Endothelial cell (in vitro differentiated cells): Measurements from ENCODE around the gene ARID1B. TPM values are rescaled to one million over a fixed set of nuclear protein-coding genes. Genes with fewer than 3 reads are reported as not detected.

Source experiments
- DNase-seq: peaks from one replicate; pipeline ENCODE4 v3.0.0; 2021; ENCODE audit warnings: low spot score
- H3K27ac Mint-ChIP-seq: one replicate; pipeline ENCODE4 v1.8.0; 2021; ENCODE audit warnings: mixed read lengths, inconsistent platforms; ENCODE audit not compliant: unreplicated experiment
- H3K27me3 Mint-ChIP-seq: one replicate; pipeline ENCODE4 v1.8.0; 2021; ENCODE audit warnings: mild to moderate bottlenecking, moderate library complexity, mixed read lengths, inconsistent platforms; ENCODE audit not compliant: unreplicated experiment
- H3K36me3 Mint-ChIP-seq: one replicate; pipeline ENCODE4 v1.8.0; 2021; ENCODE audit warnings: mild to moderate bottlenecking, low read depth, mixed read lengths, inconsistent platforms; ENCODE audit not compliant: unreplicated experiment
- H3K4me1 Mint-ChIP-seq: one replicate; pipeline ENCODE4 v1.8.0; 2021; ENCODE audit warnings: mild to moderate bottlenecking, mixed read lengths, inconsistent platforms; ENCODE audit not compliant: unreplicated experiment
- H3K4me3 Mint-ChIP-seq: one replicate; pipeline ENCODE4 v1.8.0; 2021; ENCODE audit warnings: mild to moderate bottlenecking, mixed read lengths, inconsistent platforms; ENCODE audit not compliant: unreplicated experiment
- H3K9me3 Mint-ChIP-seq: one replicate; pipeline ENCODE4 v1.8.0; 2021; ENCODE audit warnings: mixed read lengths, inconsistent platforms; ENCODE audit not compliant: unreplicated experiment
- total RNA-seq: library from RNA; stranded (reverse); fragmentation: NEBNext Ultra II Directional; extraction: Animal tissue kit (Norgen Biotek cat#: 25700); gene quantifications from one replicate; pipeline ENCODE4 v1.2.1, GENCODE V29; 2021; ENCODE audit not compliant: unreplicated experiment
- TF ChIP-seq, protein P1 (sequence below): fragments of 200-600 bp; sonication (generic); IDR thresholded peaks from one replicate; pipeline ENCODE4 v1.5.0; 2021; ENCODE audit warnings: antibody characterized with exemption; ENCODE audit not compliant: unreplicated experiment

The ARID1B gene
- total RNA-seq, 1 donor from 2014 or later = 104 TPM

DNA sequence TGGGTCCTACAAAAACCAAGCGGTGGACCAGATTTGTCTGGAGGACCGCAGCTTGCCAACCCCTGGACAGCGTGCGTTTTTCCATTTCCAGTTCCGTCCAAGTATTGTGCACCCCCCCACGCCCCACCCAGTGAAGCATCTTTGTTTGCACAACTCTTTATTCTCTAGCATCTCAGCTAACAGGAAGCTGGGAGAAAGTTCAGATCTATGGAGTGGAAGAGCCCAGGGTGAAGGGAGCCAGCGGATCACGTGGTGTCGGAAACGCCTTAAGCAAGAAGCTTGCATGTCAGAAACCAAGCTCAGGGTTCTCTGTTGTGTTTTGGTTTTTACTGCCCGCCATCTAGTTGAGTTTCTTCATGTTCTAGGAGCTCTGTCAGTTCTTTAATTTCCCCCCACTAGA is 29.9 kb downstream of the ARID1B start:
- Mint-ChIP-seq H3K27me3 (no peaks in the 10 kb centered on the region), H3K4me1 (peaks cover 33% of the 10 kb centered on the region)

DNA sequence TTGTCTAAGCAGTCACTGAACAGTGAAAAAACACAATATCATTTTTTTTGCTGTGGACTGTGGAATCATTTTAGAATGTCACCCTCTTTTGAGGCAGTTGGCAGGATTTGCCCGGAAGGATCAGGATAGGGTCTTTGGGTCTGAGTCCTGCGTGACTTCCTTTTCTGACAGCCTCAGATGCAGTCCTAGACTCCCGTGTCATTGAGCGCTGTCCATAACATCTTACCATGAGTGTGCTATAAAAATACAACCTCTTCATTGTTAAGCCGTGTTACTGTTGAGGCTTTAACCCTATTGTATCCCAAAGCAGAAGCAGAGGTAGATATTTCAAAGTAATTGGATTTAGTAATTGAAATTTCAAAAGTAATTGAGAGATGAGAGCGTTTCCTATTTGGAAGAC is 30.6 kb downstream of the ARID1B start:
- TF ChIP-seq, protein P1, sequence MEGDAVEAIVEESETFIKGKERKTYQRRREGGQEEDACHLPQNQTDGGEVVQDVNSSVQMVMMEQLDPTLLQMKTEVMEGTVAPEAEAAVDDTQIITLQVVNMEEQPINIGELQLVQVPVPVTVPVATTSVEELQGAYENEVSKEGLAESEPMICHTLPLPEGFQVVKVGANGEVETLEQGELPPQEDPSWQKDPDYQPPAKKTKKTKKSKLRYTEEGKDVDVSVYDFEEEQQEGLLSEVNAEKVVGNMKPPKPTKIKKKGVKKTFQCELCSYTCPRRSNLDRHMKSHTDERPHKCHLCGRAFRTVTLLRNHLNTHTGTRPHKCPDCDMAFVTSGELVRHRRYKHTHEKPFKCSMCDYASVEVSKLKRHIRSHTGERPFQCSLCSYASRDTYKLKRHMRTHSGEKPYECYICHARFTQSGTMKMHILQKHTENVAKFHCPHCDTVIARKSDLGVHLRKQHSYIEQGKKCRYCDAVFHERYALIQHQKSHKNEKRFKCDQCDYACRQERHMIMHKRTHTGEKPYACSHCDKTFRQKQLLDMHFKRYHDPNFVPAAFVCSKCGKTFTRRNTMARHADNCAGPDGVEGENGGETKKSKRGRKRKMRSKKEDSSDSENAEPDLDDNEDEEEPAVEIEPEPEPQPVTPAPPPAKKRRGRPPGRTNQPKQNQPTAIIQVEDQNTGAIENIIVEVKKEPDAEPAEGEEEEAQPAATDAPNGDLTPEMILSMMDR = no peak
- peaks cover 33% of the 10 kb centered on the region for H3K4me1 Mint-ChIP-seq
- DNase-seq = no peak
- H3K4me3 Mint-ChIP-seq = no peak overlapping the region
- H3K27me3 Mint-ChIP-seq = no peaks in the 10 kb centered on the region
- no peaks in the 10 kb centered on the region for H3K9me3 Mint-ChIP-seq
- H3K27ac Mint-ChIP-seq = no peak overlapping the region
- no peaks in the 10 kb centered on the region for H3K36me3 Mint-ChIP-seq

More for the DNA sequence above, 29.9 kb downstream of the ARID1B start:
- DNase-seq = no peak
- TF ChIP-seq, protein P1 = no peak
- no peaks in the 10 kb centered on the region for H3K9me3 Mint-ChIP-seq
- H3K4me3 Mint-ChIP-seq = no peak overlapping the region
- H3K36me3 Mint-ChIP-seq = no peaks in the 10 kb centered on the region
- no peak overlapping the region for H3K27ac Mint-ChIP-seq

DNA sequence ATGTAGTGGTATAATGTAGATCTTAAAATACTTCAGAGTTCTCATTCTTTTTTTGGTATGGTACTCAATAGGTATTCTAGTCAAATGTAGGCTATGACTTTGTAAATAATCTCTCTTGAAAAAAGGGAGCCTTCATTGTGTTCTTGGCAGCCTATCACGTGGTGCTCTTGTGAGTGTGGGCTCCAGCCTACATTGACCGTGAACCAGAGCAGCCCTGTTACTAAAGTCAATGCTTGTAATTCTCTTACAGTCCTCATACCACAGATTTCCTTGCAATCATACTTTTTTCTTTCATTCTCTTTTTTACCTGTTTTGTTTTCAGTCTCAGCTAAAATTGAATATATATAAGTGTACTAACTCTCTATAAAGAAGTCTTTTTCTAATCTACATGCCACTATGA is 31.1 kb downstream of the ARID1B start:
- Mint-ChIP-seq H3K27ac (no peak overlapping the region), H3K4me3 (no peak overlapping the region), H3K36me3 (no peaks in the 10 kb centered on the region), H3K4me1 (peaks cover 31% of the 10 kb centered on the region), H3K27me3 (no peaks in the 10 kb centered on the region), H3K9me3 (no peaks in the 10 kb centered on the region)
- no peak for DNase-seq
- TF ChIP-seq, protein P1 = no peak

DNA sequence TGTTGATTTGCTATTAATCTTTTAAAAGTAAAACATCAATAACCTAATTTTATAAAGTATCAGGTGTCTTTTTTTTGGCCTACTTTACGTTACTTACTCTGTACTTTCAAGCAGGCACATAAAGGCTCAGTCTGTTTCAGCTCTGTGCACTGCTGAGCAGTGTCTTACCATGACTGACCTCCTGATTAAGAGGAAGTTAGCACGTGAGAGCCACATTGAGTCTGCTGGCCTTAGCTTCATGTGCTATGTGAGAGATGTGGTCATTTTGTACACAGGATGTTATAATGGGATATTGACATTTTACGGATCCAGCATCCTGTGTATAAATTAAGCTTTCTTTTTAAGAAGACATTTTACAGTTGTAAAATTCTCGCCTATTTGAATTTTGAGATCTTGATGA is 31.9 kb downstream of the ARID1B start:
- H3K27ac Mint-ChIP-seq = no peak overlapping the region
- TF ChIP-seq, protein P1 = no peak

DNA sequence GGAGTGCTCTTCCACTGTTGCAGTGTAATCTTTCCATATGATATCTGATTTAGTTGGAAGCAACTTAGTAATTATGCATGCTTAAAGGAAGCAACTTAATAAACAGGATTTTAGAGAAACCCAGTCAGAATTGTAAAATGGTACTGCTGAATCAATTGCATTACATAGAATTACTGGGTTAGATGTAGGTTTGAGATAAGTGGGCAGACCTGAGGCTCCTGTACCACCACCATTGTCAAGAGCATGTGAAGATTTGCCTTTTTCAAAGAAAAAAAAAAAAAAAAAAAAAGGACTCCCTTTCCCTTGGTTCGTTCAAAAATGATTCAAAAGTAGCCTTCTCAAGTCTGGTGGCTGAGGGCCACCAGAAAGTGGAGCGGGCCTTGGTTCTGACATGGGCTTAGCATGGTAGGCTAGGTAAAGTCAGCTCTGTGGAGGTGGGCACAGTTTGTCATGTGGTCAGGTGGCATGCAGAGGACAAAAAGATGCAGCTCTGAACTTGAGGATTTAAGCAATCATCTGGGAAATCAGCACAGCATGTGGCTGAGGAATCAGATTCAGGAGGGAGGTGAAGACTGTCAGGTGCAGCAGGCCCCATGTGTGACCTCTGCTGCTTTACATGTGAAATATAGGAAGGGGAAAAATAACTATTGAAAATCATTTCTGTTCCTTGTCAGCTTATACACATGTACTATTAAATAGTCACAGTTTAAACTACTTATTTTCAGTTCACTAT is 32.4 kb downstream of the ARID1B start:
- Mint-ChIP-seq H3K4me3 (no peak overlapping the region), H3K27me3 (peaks cover 4% of the 10 kb centered on the region), H3K36me3 (no peaks in the 10 kb centered on the region), H3K9me3 (no peaks in the 10 kb centered on the region), H3K27ac (no peak overlapping the region), H3K4me1 (peaks cover 21% of the 10 kb centered on the region)
- no peak for DNase-seq
- TF ChIP-seq, protein P1 = no peak

More for the DNA sequence above, 31.9 kb downstream of the ARID1B start:
- peaks cover 24% of the 10 kb centered on the region for H3K4me1 Mint-ChIP-seq
- H3K36me3 Mint-ChIP-seq = no peaks in the 10 kb centered on the region
- peaks cover 2% of the 10 kb centered on the region for H3K27me3 Mint-ChIP-seq
- no peak for DNase-seq
- no peaks in the 10 kb centered on the region for H3K9me3 Mint-ChIP-seq
- H3K4me3 Mint-ChIP-seq = no peak overlapping the region
